WTC11 (cell line): ENCODE results near the gene ST6GALNAC5. TPM values are rescaled to one million over a fixed set of nuclear protein-coding genes. Genes with fewer than 3 reads are reported as not detected.

Source experiments
- ATAC-seq: fragments of 200-7000 bp; cut with Tn5 transposase; 2 replicates; pipeline ENCODE4 v1.10.0; 2021; ENCODE audit warnings: mild to moderate bottlenecking, moderate library complexity
- CTCF ChIA-PET: fragments of 300-600 bp; sonication (Branson Sonifier 250); formaldehyde crosslinking; loops from one replicate; lab custom pipeline; 2021; ENCODE audit warnings: antibody characterized with exemption; lab: Charles Lee
- POLR2A ChIA-PET: fragments of 350-600 bp; sonication (Branson Sonifier 250); formaldehyde crosslinking; loops from one replicate; lab custom pipeline; 2021; ENCODE audit warnings: antibody characterized with exemption; lab: Charles Lee
- DNase-seq: peaks from one replicate; pipeline ENCODE4 v3.0.0; 2021; ENCODE audit warnings: low spot score
- H3K27ac Mint-ChIP-seq: 2 replicates; pipeline ENCODE4 v1.8.0; 2021; ENCODE audit warnings: mixed read lengths
- H3K27me3 Mint-ChIP-seq: 2 replicates; pipeline ENCODE4 v1.8.0; 2021; ENCODE audit warnings: low read depth, mild to moderate bottlenecking, moderate library complexity, mixed read lengths
- H3K36me3 Mint-ChIP-seq: 2 replicates; pipeline ENCODE4 v1.8.0; 2021; ENCODE audit warnings: mixed read lengths
- H3K4me1 Mint-ChIP-seq: 2 replicates; pipeline ENCODE4 v1.8.0; 2022; ENCODE audit warnings: mixed read lengths
- H3K4me3 Mint-ChIP-seq: 2 replicates; pipeline ENCODE4 v1.8.0; 2021; ENCODE audit warnings: mild to moderate bottlenecking, moderate library complexity, mixed read lengths
- H3K9me3 Mint-ChIP-seq: 2 replicates; pipeline ENCODE4 v1.8.0; 2021; ENCODE audit warnings: mixed read lengths
- AR ChIP-seq: fragments of 250-450 bp; sonication (Bioruptor Pico); IDR thresholded peaks from 2 replicates; pipeline ENCODE4 v1.9.0; 2021; ENCODE audit warnings: mild to moderate bottlenecking
- CREB1 ChIP-seq: sonication (generic); formaldehyde crosslinking; IDR thresholded peaks from 2 replicates; pipeline ENCODE4 v1.8.0; 2023; ENCODE audit warnings: mild to moderate bottlenecking, missing genetic modification reagents
- ESRRA ChIP-seq: sonication (generic); formaldehyde crosslinking; IDR thresholded peaks from 2 replicates; pipeline ENCODE4 v1.8.1; 2022; ENCODE audit warnings: mild to moderate bottlenecking, missing genetic modification reagents, borderline replicate concordance
- ETV6 ChIP-seq: sonication (generic); formaldehyde crosslinking; IDR thresholded peaks from 2 replicates; pipeline ENCODE4 v1.8.1; 2022; ENCODE audit warnings: mild to moderate bottlenecking, missing genetic modification reagents
- GRHL2 ChIP-seq: fragments of 250-450 bp; sonication (Bioruptor Pico); IDR thresholded peaks from 2 replicates; pipeline ENCODE4 v1.8.0; 2022; ENCODE audit warnings: mild to moderate bottlenecking, moderate library complexity; ENCODE audit not compliant: insufficient replicate concordance, severe bottlenecking
- GTF2I ChIP-seq: fragments of 250-450 bp; sonication (Bioruptor Pico); conservative IDR thresholded peaks from 2 replicates; pipeline ENCODE4 v1.4.0; 2021; ENCODE audit warnings: mild to moderate bottlenecking
- IRF2 ChIP-seq: sonication (generic); formaldehyde crosslinking; IDR thresholded peaks from 2 replicates; pipeline ENCODE4 v1.8.0; 2022; ENCODE audit warnings: low read depth, missing genetic modification reagents, borderline replicate concordance
- JUN ChIP-seq: sonication (generic); formaldehyde crosslinking; IDR thresholded peaks from 2 replicates; pipeline ENCODE4 v1.8.0; 2023; ENCODE audit warnings: mild to moderate bottlenecking, missing genetic modification reagents
- NFATC4 ChIP-seq: fragments of 250-450 bp; sonication (Bioruptor Pico); IDR thresholded peaks from 2 replicates; pipeline ENCODE4 v1.9.0; 2021; ENCODE audit warnings: mild to moderate bottlenecking
- NFYB ChIP-seq: sonication (generic); formaldehyde crosslinking; conservative IDR thresholded peaks from 2 replicates; pipeline ENCODE4 v1.8.0; 2022; ENCODE audit warnings: low read depth, missing genetic modification reagents
- NR1H2 ChIP-seq: sonication (generic); formaldehyde crosslinking; IDR thresholded peaks from 2 replicates; pipeline ENCODE4 v1.9.0; 2021; ENCODE audit warnings: mild to moderate bottlenecking, moderate library complexity, missing genetic modification reagents
- SMAD3 ChIP-seq: sonication (generic); formaldehyde crosslinking; IDR thresholded peaks from 2 replicates; pipeline ENCODE4 v1.8.0; 2022; ENCODE audit warnings: missing genetic modification reagents, mild to moderate bottlenecking, borderline replicate concordance
- SOX15 ChIP-seq: fragments of 250-450 bp; sonication (Bioruptor Pico); IDR thresholded peaks from 2 replicates; pipeline ENCODE4 v1.9.0; 2021; ENCODE audit warnings: mild to moderate bottlenecking
- TP53 ChIP-seq: sonication (generic); formaldehyde crosslinking; IDR thresholded peaks from 2 replicates; pipeline ENCODE4 v1.8.1; 2023; ENCODE audit warnings: mild to moderate bottlenecking, missing genetic modification reagents
- USF2 ChIP-seq: sonication (generic); formaldehyde crosslinking; IDR thresholded peaks from 2 replicates; pipeline ENCODE4 v1.8.1; 2023; ENCODE audit warnings: mild to moderate bottlenecking, missing genetic modification reagents, moderate library complexity
- ZBTB43 ChIP-seq: sonication (generic); formaldehyde crosslinking; IDR thresholded peaks from 2 replicates; pipeline ENCODE4 v1.8.1; 2023; ENCODE audit warnings: mild to moderate bottlenecking, missing genetic modification reagents
- ZNF219 ChIP-seq: sonication (generic); formaldehyde crosslinking; IDR thresholded peaks from 2 replicates; pipeline ENCODE4 v1.8.0; 2023; ENCODE audit warnings: missing genetic modification reagents, mild to moderate bottlenecking, borderline replicate concordance
- ZNF317 ChIP-seq: sonication (generic); formaldehyde crosslinking; IDR thresholded peaks from 2 replicates; pipeline ENCODE4 v1.8.1; 2023; ENCODE audit warnings: low read depth, mild to moderate bottlenecking, moderate library complexity, missing genetic modification reagents, borderline replicate concordance
- ZNF396 ChIP-seq: fragments of 250-450 bp; sonication (Bioruptor Pico); IDR thresholded peaks from 2 replicates; pipeline ENCODE4 v1.8.0; 2021; ENCODE audit warnings: mild to moderate bottlenecking, moderate library complexity, borderline replicate concordance
- total RNA-seq: library from RNA; stranded (reverse); gene quantifications from 3 replicates; pipeline ENCODE4 v1.2.3, GENCODE V29; 2021
- TF ChIP-seq, protein P1 (sequence below): fragments of 250-450 bp; sonication (Bioruptor Pico); IDR thresholded peaks from 2 replicates; pipeline ENCODE4 v1.9.0; 2021; ENCODE audit warnings: mild to moderate bottlenecking
- TF ChIP-seq, protein P2 (sequence below): sonication (generic); formaldehyde crosslinking; conservative IDR thresholded peaks from 2 replicates; pipeline ENCODE4 v1.8.1; 2022; ENCODE audit warnings: mild to moderate bottlenecking, missing genetic modification reagents
- TF ChIP-seq, protein P3 (sequence below): sonication (generic); formaldehyde crosslinking; IDR thresholded peaks from 2 replicates; pipeline ENCODE4 v1.8.1; 2022; ENCODE audit warnings: low read depth, mild to moderate bottlenecking, moderate library complexity, missing genetic modification reagents, borderline replicate concordance
- TF ChIP-seq, protein P4 (sequence below): sonication (generic); formaldehyde crosslinking; IDR thresholded peaks from 2 replicates; pipeline ENCODE4 v1.8.0; 2023; ENCODE audit warnings: missing genetic modification reagents
- TF ChIP-seq, protein P5 (sequence below): sonication (generic); formaldehyde crosslinking; IDR thresholded peaks from 2 replicates; pipeline ENCODE4 v1.8.0; 2022; ENCODE audit warnings: missing genetic modification reagents

ST6GALNAC5 gene
- total RNA-seq, 1 experiment from 2014 or later: 9.6 TPM

GRCh38 chr1:76951153-76951552 is 83.9 kb downstream of the ST6GALNAC5 start:
- H3K9me3 Mint-ChIP-seq: no peaks in the 10 kb centered on the region
- DNase-seq: no peak
- ChIA-PET CTCF (interaction anchor here (0.6 kb wide), 1 partner anchor 18 kb away, joined by 4 read pairs; no protein-coding TSS in a partner anchor), POLR2A (interaction anchor here (1.2 kb wide), 1 partner anchor 11 kb away, joined by 5 read pairs; no protein-coding TSS in a partner anchor)
- no peaks in the 10 kb centered on the region for H3K27me3 Mint-ChIP-seq
- TF ChIP-seq ZBTB43 (no peak), TP53 (no peak), GRHL2 (CRISPR knock-in tag) (no peak), ZNF317 (CRISPR knock-in tag) (no peak), AR (no peak), NFATC4 (no peak), CREB1 (CRISPR knock-in tag) (no peak), NR1H2 (CRISPR knock-in tag) (no peak), ESRRA (CRISPR knock-in tag) (no peak), NFYB (CRISPR knock-in tag) (no peak), ZNF396 (CRISPR knock-in tag) (no peak), USF2 (no peak)
- TF ChIP-seq, protein P1, sequence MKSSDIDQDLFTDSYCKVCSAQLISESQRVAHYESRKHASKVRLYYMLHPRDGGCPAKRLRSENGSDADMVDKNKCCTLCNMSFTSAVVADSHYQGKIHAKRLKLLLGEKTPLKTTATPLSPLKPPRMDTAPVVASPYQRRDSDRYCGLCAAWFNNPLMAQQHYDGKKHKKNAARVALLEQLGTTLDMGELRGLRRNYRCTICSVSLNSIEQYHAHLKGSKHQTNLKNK: no peak
- TF ChIP-seq, protein P2, sequence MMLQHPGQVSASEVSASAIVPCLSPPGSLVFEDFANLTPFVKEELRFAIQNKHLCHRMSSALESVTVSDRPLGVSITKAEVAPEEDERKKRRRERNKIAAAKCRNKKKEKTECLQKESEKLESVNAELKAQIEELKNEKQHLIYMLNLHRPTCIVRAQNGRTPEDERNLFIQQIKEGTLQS: no peak
- TF ChIP-seq, protein P3, sequence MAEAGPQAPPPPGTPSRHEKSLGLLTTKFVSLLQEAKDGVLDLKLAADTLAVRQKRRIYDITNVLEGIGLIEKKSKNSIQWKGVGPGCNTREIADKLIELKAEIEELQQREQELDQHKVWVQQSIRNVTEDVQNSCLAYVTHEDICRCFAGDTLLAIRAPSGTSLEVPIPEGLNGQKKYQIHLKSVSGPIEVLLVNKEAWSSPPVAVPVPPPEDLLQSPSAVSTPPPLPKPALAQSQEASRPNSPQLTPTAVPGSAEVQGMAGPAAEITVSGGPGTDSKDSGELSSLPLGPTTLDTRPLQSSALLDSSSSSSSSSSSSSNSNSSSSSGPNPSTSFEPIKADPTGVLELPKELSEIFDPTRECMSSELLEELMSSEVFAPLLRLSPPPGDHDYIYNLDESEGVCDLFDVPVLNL (CRISPR knock-in tag): no peak
- H3K36me3 Mint-ChIP-seq: no peaks in the 10 kb centered on the region
- peaks cover 21% of the 10 kb centered on the region for H3K4me1 Mint-ChIP-seq
- ATAC-seq: no peak
- no peak overlapping the region for H3K27ac Mint-ChIP-seq
- H3K4me3 Mint-ChIP-seq: no peak overlapping the region

DNA sequence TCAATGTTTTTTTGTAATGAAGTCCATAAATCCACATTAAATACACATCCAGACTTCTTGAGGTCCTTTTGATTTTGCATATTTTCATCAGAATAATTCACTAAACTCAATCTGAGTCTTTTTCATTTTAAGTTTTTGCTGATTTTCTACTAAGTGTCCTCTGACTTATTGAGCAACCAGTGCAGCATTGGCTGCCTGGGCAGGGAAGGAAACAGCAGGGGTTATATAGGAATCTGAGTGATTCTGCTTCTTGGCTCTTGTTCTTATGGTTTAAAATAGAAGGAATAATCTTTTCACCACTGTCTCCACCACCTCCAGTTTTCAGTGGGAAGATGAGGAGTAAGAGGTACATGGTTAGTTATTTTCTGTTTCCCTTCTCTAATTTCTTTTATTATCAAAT is 88.4 kb downstream of the ST6GALNAC5 start:
- CTCF ChIA-PET: no interaction called here
- TF ChIP-seq SMAD3 (CRISPR knock-in tag) (no peak), ZNF219 (CRISPR knock-in tag) (no peak), IRF2 (CRISPR knock-in tag) (no peak), SOX15 (CRISPR knock-in tag) (no peak), ETV6 (CRISPR knock-in tag) (no peak), JUN (CRISPR knock-in tag) (no peak), GTF2I (CRISPR knock-in tag) (no peak), CREB1 (CRISPR knock-in tag) (no peak)
- TF ChIP-seq, protein P4, sequence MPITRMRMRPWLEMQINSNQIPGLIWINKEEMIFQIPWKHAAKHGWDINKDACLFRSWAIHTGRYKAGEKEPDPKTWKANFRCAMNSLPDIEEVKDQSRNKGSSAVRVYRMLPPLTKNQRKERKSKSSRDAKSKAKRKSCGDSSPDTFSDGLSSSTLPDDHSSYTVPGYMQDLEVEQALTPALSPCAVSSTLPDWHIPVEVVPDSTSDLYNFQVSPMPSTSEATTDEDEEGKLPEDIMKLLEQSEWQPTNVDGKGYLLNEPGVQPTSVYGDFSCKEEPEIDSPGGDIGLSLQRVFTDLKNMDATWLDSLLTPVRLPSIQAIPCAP (CRISPR knock-in tag): no peak
- TF ChIP-seq, protein P5, sequence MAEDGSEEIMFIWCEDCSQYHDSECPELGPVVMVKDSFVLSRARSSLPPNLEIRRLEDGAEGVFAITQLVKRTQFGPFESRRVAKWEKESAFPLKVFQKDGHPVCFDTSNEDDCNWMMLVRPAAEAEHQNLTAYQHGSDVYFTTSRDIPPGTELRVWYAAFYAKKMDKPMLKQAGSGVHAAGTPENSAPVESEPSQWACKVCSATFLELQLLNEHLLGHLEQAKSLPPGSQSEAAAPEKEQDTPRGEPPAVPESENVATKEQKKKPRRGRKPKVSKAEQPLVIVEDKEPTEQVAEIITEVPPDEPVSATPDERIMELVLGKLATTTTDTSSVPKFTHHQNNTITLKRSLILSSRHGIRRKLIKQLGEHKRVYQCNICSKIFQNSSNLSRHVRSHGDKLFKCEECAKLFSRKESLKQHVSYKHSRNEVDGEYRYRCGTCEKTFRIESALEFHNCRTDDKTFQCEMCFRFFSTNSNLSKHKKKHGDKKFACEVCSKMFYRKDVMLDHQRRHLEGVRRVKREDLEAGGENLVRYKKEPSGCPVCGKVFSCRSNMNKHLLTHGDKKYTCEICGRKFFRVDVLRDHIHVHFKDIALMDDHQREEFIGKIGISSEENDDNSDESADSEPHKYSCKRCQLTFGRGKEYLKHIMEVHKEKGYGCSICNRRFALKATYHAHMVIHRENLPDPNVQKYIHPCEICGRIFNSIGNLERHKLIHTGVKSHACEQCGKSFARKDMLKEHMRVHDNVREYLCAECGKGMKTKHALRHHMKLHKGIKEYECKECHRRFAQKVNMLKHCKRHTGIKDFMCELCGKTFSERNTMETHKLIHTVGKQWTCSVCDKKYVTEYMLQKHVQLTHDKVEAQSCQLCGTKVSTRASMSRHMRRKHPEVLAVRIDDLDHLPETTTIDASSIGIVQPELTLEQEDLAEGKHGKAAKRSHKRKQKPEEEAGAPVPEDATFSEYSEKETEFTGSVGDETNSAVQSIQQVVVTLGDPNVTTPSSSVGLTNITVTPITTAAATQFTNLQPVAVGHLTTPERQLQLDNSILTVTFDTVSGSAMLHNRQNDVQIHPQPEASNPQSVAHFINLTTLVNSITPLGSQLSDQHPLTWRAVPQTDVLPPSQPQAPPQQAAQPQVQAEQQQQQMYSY (CRISPR knock-in tag): no peak

More for the DNA sequence above, 88.4 kb downstream of the ST6GALNAC5 start:
- Mint-ChIP-seq H3K36me3 (peaks cover 7% of the 10 kb centered on the region), H3K27me3 (no peaks in the 10 kb centered on the region), H3K27ac (no peak overlapping the region), H3K4me1 (peaks cover 27% of the 10 kb centered on the region), H3K9me3 (peaks cover 8% of the 10 kb centered on the region), H3K4me3 (no peak overlapping the region)
- DNase-seq (no peak), ATAC-seq (no peak)
- POLR2A ChIA-PET: no interaction called here
